LNCAP (cell line): Measurements from ENCODE around the gene NIN.

Source experiments
- CTCF ChIP-seq: fragments of 450-650 bp; IDR thresholded peaks from 2 replicates; pipeline ENCODE4 v1.5.1; 2017; ENCODE audit warnings: mild to moderate bottlenecking

NIN gene

DNA sequence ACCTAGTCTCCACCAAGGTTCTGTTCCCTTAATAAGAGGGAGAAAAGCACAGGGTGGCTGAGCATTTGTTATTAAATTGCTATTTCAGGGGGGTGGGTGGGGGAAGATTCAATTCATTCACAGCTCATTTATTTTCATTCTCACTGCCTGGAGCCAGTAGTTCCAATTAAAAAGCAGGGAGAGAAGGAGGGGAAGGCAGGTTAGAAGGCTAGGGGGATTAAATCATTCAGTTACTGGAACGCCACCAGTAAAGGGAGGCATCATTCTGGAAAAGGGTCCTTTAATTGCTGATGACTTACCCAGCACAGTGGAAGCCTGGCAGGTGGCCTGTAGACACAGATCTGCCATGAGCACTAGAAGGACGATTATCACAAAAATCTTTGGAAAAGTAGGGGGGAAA is 47.4 kb downstream of the NIN start:
- no peak for TF ChIP-seq CTCF

- no peak for TF ChIP-seq CTCF
Observed at GRCh38 chr14:50780393-50780792, 50.6 kb downstream of the NIN start.

DNA sequence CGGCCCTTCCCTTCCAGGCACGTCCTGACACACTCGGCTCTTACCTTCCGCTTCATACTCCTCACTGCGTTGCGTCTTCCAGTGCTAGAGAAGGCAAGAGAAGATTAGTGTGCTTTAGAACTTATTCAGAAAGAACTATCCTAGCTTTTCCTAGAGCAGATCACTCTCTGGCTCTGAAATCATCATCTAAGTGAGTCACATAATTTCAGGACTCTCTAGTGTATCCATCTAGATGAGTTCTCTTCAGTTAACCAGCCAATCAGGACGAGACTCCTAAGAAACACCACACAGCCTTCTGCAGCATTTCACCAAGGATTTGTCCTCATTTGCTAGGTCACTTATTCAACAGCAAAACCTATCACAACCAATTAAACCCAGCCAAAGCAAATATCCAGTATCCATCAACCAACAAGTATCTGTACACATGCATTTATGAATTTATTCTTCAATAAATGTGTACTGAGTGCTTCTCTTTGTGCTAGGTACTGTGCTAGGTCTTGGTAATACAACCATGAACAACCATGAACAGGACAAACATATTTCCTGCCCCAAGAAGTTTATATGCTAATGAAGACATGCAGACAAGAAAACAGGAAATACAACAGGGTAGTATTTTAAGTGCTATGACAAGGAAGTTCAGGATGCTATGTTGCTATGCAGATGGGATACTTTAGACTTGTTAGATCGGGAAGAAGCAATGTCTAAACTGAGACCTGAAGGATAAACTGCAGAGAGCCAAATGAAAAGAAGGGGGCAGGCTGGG is 52.1 kb downstream of the NIN start:
- TF ChIP-seq CTCF, result no peak

DNA sequence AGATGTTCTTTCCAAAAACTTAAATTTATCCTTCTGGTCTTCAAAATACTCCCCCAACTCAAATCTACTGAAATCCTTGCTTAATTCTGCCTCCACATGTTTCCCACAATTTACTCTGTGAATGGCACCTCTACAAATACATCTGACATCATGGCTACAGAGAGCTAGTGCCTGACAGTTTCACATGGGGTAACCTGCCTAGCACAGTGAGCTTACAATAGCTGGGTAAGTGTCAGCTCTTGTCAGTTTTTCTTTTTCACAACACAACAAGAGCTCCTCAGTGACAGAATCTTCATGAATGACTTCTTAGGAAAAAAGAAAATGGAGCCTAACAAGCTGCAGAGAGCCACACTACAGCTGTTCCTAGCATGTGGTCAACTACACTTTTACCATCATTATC is 54.4 kb downstream of the NIN start:
- no peak for TF ChIP-seq CTCF

DNA sequence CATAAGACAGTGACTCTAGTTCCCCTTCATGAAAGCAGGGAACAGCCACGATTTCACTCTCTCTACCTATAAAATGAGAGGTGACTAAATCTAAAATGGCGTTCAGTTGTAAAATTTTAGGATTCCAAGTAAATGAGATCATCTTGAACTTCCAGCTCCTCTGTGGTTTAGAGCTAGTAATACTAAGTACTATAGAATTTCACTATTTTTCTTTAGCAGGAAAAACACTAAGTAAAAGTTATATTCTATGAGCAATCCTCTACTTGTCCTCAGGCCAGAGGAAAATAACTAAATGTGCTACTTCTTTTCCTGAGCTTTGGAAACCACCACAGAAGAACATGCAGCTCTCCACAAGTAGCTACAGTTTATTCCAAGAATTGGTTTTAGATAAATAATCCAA is 55.6 kb downstream of the NIN start:
- no peak for TF ChIP-seq CTCF

DNA sequence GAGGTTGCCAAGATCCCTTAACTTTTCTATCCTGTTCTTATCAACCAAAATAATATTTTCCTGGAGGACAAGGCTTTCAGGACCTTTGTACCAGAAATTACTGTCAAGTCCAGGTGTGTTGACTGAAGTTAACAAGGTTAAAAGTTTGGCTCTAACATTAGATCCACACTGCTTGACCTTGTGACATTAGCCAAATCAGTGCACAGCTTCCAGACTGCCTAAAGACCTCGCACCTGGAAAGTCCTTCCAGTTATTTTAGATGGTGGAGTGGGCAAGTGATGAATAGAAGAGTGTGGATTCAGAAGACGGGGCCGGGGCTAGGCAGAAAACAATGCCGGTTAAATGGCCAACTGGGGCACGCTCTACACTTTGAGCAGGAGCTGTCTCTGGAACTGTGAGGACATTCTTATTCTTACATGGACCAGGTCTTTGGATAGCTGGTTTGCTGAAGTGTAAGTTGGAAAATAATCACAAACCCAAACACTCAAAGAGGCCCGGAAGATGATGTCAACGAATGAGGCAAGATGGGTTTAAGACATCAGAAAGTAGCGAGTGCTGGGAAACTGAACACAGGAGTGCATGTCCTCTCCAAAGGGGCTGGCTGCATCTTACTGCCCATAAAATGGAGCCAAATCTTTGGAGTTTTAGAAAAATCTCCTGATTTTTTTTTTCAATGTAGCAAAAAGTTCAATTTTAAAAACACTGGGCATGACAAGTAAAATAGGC is 56.3 kb downstream of the NIN start:
- TF ChIP-seq CTCF, result no peak

DNA sequence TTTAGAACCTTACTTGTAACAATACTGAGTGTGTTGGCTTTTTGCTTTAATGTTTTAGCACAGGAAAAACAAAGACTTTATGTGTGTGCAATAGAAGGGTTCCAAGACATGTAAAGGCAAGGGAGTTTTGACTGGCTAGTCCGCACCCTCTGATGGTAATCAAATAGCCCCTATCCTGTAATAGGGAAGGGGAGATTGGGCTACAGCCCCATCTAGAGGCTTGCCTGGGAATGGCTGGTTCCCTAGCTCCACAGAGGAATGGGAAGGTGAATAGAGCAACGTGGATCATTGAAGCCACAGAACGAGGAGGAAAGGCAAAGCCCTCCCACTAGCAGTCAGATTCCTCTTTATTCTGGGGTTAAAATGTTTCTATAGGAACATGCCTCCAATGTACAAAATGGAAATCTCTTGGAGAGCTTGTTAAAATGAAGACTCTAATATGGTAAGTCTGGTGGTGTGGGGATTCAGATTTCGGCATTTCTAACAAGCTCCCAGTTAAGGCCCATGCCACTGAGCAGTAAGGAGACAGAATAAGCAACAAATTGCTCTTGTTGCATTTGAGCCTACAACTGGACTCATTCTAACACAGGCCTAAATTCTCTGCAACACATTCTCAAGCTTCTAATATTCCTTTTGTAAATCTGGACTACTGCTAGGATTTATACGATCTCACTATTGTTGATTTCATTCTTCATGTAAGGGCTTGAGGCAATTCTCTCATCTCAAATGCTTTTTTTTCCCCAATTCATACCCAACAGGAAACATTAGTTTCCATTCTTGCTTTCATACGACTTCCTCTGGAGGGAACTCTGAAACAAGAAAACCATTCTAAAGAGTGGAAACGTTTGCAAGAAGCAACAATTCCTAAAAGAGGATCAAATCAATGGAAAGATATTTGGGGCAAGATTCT is 57.1 kb downstream of the NIN start:
- peak; percentile 92 for TF ChIP-seq CTCF
